Immature natural killer cell (primary cell): ENCODE results near the gene IFT80. TPM values are rescaled to one million over a fixed set of nuclear protein-coding genes. Genes with fewer than 3 reads are reported as not detected.
"Not testable (repeated sequence)": the region's sequence is repeated elsewhere in the genome, so short reads cannot be mapped to it uniquely, and the experiment has no call there.

Experiments used
- DNase-seq, 3 donors: peaks; one replicate each; pipeline ENCODE4 v3.0.0; 2022; ENCODE audit warnings: mixed read lengths in 1 of 3
- H3K27ac Mint-ChIP-seq, 6 donors: one replicate each; pipeline ENCODE4 v1.8.0; 2020; ENCODE audit warnings: mixed read lengths in 6 of 6, mild to moderate bottlenecking in 5 of 6, inconsistent platforms in 4 of 6, moderate library complexity in 3 of 6
- H3K27me3 Mint-ChIP-seq, 3 donors: one replicate each; pipeline ENCODE4 v1.8.0; 2020 to 2021; ENCODE audit warnings: low read depth in 3 of 3, mild to moderate bottlenecking in 3 of 3, mixed read lengths in 3 of 3, moderate library complexity in 3 of 3, inconsistent platforms in 1 of 3
- H3K36me3 Mint-ChIP-seq, 3 donors: one replicate each; pipeline ENCODE4 v1.8.0; 2020; ENCODE audit warnings: mixed read lengths in 3 of 3, inconsistent platforms in 2 of 3, mild to moderate bottlenecking in 2 of 3
- H3K4me1 Mint-ChIP-seq, 2 donors: one replicate each; pipeline ENCODE4 v1.8.0; 2020; ENCODE audit warnings: inconsistent platforms in 2 of 2, mild to moderate bottlenecking in 2 of 2, mixed read lengths in 2 of 2, moderate library complexity in 1 of 2
- H3K4me3 Mint-ChIP-seq, 5 donors: one replicate each; pipeline ENCODE4 v1.8.0; 2020; ENCODE audit warnings: mild to moderate bottlenecking in 5 of 5, mixed read lengths in 5 of 5, inconsistent platforms in 3 of 5, moderate library complexity in 3 of 5
- H3K9me3 Mint-ChIP-seq, 6 donors: one replicate each; pipeline ENCODE4 v1.8.0; 2020; ENCODE audit warnings: mild to moderate bottlenecking in 6 of 6, mixed read lengths in 6 of 6, inconsistent platforms in 4 of 6, moderate library complexity in 3 of 6
- polyA plus RNA-seq, 3 donors: library from polyadenylated mRNA; unstranded; fragments of 300-500 nt; fragmentation: Illumina TruSeq; gene quantifications; one replicate each; pipeline ENCODE4 v1.2.3, GENCODE V29; 2021

The IFT80 gene
- polyA plus RNA-seq, 3 donors from 2014 or later, result 0.90 to 6.3 (median 2.9) TPM

GRCh38 chr3:160257606-160258005 lies 141.4 kb downstream of the IFT80 start:
- H3K4me3 Mint-ChIP-seq, result no peak overlapping the region
- DNase-seq, result no peak
- peaks cover 1 to 14% (median 12%) of the 10 kb centered on the region in 3 donors for H3K36me3 Mint-ChIP-seq
- H3K27me3 Mint-ChIP-seq, result peaks cover 0 to 2% (median 0%) of the 10 kb centered on the region in 3 donors
- H3K27ac Mint-ChIP-seq, result no peak overlapping the region
- H3K9me3 Mint-ChIP-seq, result no peaks in the 10 kb centered on the region
- peaks cover 5 to 8% of the 10 kb centered on the region in 2 donors for H3K4me1 Mint-ChIP-seq

GRCh38 chr3:160253298-160253697 lies 145.7 kb downstream of the IFT80 start:
- Mint-ChIP-seq H3K27ac (no peak overlapping the region), H3K27me3 (peaks cover 0 to 3% (median 3%) of the 10 kb centered on the region in 3 donors), H3K4me1 (no peaks in the 10 kb centered on the region), H3K4me3 (no peak overlapping the region), H3K9me3 (no peaks in the 10 kb centered on the region), H3K36me3 (peaks cover 0 to 14% (median 8%) of the 10 kb centered on the region in 3 donors)
- no peak for DNase-seq

- H3K9me3 Mint-ChIP-seq, result peaks cover 0 to 6% (median 0%) of the 10 kb centered on the region in 6 donors
- H3K4me1 Mint-ChIP-seq, result no peaks in the 10 kb centered on the region
- no peak overlapping the region for H3K4me3 Mint-ChIP-seq
- no peak overlapping the region for H3K27ac Mint-ChIP-seq
- H3K36me3 Mint-ChIP-seq, result peaks cover 0 to 11% (median 0%) of the 10 kb centered on the region in 3 donors
- DNase-seq, result no peak
- peaks cover 3 to 7% (median 3%) of the 10 kb centered on the region in 3 donors for H3K27me3 Mint-ChIP-seq
These were observed 151.3 kb downstream of the IFT80 start for GRCh38 chr3:160247766-160248165.

- Mint-ChIP-seq H3K36me3 (peaks cover 0 to 14% (median 0%) of the 10 kb centered on the region in 3 donors), H3K27ac (no peak overlapping the region), H3K27me3 (peaks cover 2 to 17% (median 4%) of the 10 kb centered on the region in 3 donors), H3K4me1 (no peaks in the 10 kb centered on the region), H3K9me3 (peaks cover 0 to 8% (median 0%) of the 10 kb centered on the region in 6 donors), H3K4me3 (no peak overlapping the region)
- DNase-seq, result no peak
These were observed 153.7 kb downstream of the IFT80 start for GRCh38 chr3:160245261-160245800.

GRCh38 chr3:160240719-160241118 lies 158.3 kb downstream of the IFT80 start:
- not testable (repeated sequence) for H3K4me1 Mint-ChIP-seq, H3K4me3 Mint-ChIP-seq, H3K27ac Mint-ChIP-seq, DNase-seq, H3K9me3 Mint-ChIP-seq
- H3K27me3 Mint-ChIP-seq, result peaks cover 2 to 19% (median 7%) of the 10 kb centered on the region in 3 donors
- peaks cover 0 to 21% (median 0%) of the 10 kb centered on the region in 3 donors for H3K36me3 Mint-ChIP-seq

GRCh38 chr3:160232014-160232413 lies 167.0 kb downstream of the IFT80 start:
- Mint-ChIP-seq H3K4me3 (no peak overlapping the region), H3K36me3 (no peaks in the 10 kb centered on the region), H3K27ac (no peak overlapping the region), H3K4me1 (no peaks in the 10 kb centered on the region), H3K27me3 (peaks cover 2 to 5% (median 2%) of the 10 kb centered on the region in 3 donors), H3K9me3 (no peaks in the 10 kb centered on the region)
- no peak for DNase-seq

GRCh38 chr3:160227419-160227818 lies 171.6 kb downstream of the IFT80 start:
- no peak for DNase-seq
- Mint-ChIP-seq H3K27ac (no peak overlapping the region), H3K9me3 (no peaks in the 10 kb centered on the region), H3K36me3 (no peaks in the 10 kb centered on the region), H3K27me3 (peaks cover 12 to 24% (median 21%) of the 10 kb centered on the region in 3 donors), H3K4me1 (peaks cover 13 to 16% of the 10 kb centered on the region in 2 donors), H3K4me3 (no peak overlapping the region)

GRCh38 chr3:160226026-160226907 lies 172.8 kb downstream of the IFT80 start:
- peak overlapping the region in 1 of 6 donors; percentile 16 for H3K27ac Mint-ChIP-seq
- H3K4me3 Mint-ChIP-seq, result peak overlapping the region; percentile 75 to 89 (median 81)
- DNase-seq, result peak in 1 of 3 donors; percentile 4
- H3K27me3 Mint-ChIP-seq, result peaks cover 16 to 33% (median 28%) of the 10 kb centered on the region in 3 donors
- no peaks in the 10 kb centered on the region for H3K9me3 Mint-ChIP-seq
- H3K36me3 Mint-ChIP-seq, result no peaks in the 10 kb centered on the region
- peaks cover 13 to 16% of the 10 kb centered on the region in 2 donors for H3K4me1 Mint-ChIP-seq

GRCh38 chr3:160225176-160226025 lies 173.6 kb downstream of the IFT80 start, which contains the start of gene C3orf80:
C3orf80 (plus strand) TSS chr3:160225422; CDS start chr3:160225636, 214 bp downstream.
- Mint-ChIP-seq H3K9me3 (no peaks in the 10 kb centered on the region), H3K4me3 (peak within 1 kb of the TSS; percentile 71 to 86 (median 79)), H3K27me3 (peaks cover 19 to 33% (median 31%) of the 10 kb centered on the region in 3 donors), H3K36me3 (no peaks in the 10 kb centered on the region), H3K27ac (no peak within 1 kb of the TSS), H3K4me1 (peaks cover 13 to 16% of the 10 kb centered on the region in 2 donors)
- peak; percentile 25 to 42 (median 30) for DNase-seq

- Mint-ChIP-seq H3K27ac (no peak overlapping the region), H3K4me1 (peaks cover 13 to 16% of the 10 kb centered on the region in 2 donors), H3K27me3 (peaks cover 19 to 33% (median 31%) of the 10 kb centered on the region in 3 donors), H3K36me3 (no peaks in the 10 kb centered on the region), H3K4me3 (peak overlapping the region; percentile 59 to 79 (median 73)), H3K9me3 (no peaks in the 10 kb centered on the region)
- no peak for DNase-seq
These were observed 174.2 kb downstream of the IFT80 start for GRCh38 chr3:160224811-160225175.

- H3K36me3 Mint-ChIP-seq, result no peaks in the 10 kb centered on the region
- H3K27ac Mint-ChIP-seq, result no peak overlapping the region
These were observed 174.8 kb downstream of the IFT80 start for GRCh38 chr3:160224256-160224655.

GRCh38 chr3:160221019-160221418 lies 178.0 kb downstream of the IFT80 start:
- H3K4me1 Mint-ChIP-seq, result peaks cover 6 to 9% of the 10 kb centered on the region in 2 donors
- no peak overlapping the region for H3K4me3 Mint-ChIP-seq
- DNase-seq, result no peak
- H3K36me3 Mint-ChIP-seq, result no peaks in the 10 kb centered on the region
- H3K9me3 Mint-ChIP-seq, result no peaks in the 10 kb centered on the region
- H3K27ac Mint-ChIP-seq, result no peak overlapping the region
- peaks cover 22 to 34% (median 25%) of the 10 kb centered on the region in 3 donors for H3K27me3 Mint-ChIP-seq

More at GRCh38 chr3:160224256-160224655, 174.8 kb downstream of the IFT80 start:
- no peak for DNase-seq
- Mint-ChIP-seq H3K9me3 (no peaks in the 10 kb centered on the region), H3K27me3 (peaks cover 19 to 33% (median 33%) of the 10 kb centered on the region in 3 donors), H3K4me1 (peaks cover 13 to 16% of the 10 kb centered on the region in 2 donors), H3K4me3 (peak overlapping the region; percentile 17 to 79 (median 71))

GRCh38 chr3:160220038-160220437 lies 179.0 kb downstream of the IFT80 start:
- Mint-ChIP-seq H3K27ac (no peak overlapping the region), H3K9me3 (no peaks in the 10 kb centered on the region), H3K36me3 (no peaks in the 10 kb centered on the region), H3K4me3 (no peak overlapping the region), H3K4me1 (peaks cover 5 to 8% of the 10 kb centered on the region in 2 donors), H3K27me3 (peaks cover 21 to 37% (median 24%) of the 10 kb centered on the region in 3 donors)
- DNase-seq, result no peak
